GM21381 (cell line): ENCODE data around the gene CD22.

Source experiments
- ATAC-seq: cut with Tn5 transposase; IDR thresholded peaks from one replicate; pipeline ENCODE4 v1.9.1; 2021; ENCODE audit warnings: mild to moderate bottlenecking, moderate library complexity; ENCODE audit not compliant: unreplicated experiment

CD22 gene

GRCh38 chr19:35313587-35313986, 15.4 kb upstream of the CD22 start:
- ATAC-seq: no peak

DNA sequence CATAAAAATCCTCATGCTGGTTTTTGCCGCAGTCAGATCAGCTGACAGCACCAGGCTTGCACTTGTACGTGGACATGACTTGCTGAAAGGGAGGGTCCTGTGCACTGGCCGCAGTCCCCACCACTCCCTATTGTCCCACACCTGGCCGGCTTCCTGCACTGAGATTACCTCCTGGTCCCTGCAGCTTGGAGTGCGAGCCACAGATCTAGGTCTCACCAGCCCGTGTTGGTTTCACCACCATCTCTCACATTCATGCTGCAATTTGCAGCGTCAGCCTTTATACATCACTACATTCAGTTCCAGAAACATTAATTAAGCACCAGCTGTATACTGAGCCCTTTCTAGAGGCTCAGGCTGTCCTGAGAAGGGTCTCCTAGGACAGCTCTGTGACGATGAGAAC, 15.0 kb upstream of the CD22 start:
- ATAC-seq: no peak

GRCh38 chr19:35314858-35315470, 14.0 kb upstream of the CD22 start:
- ATAC-seq: no peak

- ATAC-seq: no peak
These were observed 13.1 kb upstream of the CD22 start for GRCh38 chr19:35315883-35316282.

GRCh38 chr19:35316560-35316959, 12.4 kb upstream of the CD22 start:
- ATAC-seq: no peak

- ATAC-seq: no peak
These were observed 11.4 kb upstream of the CD22 start for GRCh38 chr19:35317464-35318043.

GRCh38 chr19:35318679-35319448, 10.1 kb upstream of the CD22 start:
- no peak for ATAC-seq

DNA sequence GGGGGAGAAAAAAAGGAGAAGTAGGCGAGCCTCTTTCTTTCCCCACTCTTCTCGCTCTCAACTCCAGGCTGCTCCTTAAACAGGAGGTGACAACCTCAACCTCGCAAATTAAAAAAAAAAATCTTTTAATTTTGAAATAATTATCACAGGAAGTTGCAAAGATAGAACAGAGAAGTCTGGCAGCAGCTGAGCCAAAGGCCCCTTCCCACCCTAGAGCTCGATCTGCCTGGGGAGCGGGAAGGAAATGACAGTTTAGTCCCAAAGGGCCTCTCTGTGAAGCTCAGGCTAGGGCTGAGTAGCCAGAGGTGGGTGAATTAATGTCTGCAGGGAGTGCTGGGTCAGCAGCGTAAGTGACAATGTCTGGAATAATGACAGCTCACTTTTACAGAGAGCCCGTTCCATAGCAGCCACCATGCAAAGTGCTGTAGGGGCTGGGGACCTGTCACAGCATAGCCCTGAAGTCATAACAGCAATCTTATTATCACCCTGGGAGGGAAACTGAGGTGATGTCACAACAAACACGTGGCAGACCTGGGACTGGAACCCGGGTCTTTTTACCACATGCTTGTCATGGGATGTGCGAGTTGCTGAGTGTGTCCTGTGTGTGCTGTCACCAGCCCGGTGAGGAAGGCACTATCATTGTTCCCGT, 8.8 kb upstream of the CD22 start:
- no peak for ATAC-seq

DNA sequence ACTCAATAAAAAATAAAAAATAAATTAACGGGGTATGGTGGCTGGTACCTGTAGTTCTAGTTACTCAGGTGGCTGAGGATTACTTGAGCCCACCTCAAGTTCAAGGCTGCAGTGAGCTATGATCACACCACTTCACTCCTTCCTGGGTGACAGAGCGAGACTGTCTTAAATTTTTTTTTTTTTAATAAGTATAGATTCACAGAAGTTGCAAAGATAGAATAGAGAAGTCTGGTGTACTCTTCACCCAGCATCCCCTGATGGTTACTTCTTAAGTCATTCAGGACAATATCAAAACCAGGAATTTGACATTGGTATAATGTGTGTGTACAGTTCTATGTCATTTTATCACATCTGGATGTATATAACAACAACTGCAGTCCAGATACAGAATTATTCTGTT, 7.7 kb upstream of the CD22 start:
- ATAC-seq: no peak

GRCh38 chr19:35322014-35322413, 7.0 kb upstream of the CD22 start:
- ATAC-seq: no peak

DNA sequence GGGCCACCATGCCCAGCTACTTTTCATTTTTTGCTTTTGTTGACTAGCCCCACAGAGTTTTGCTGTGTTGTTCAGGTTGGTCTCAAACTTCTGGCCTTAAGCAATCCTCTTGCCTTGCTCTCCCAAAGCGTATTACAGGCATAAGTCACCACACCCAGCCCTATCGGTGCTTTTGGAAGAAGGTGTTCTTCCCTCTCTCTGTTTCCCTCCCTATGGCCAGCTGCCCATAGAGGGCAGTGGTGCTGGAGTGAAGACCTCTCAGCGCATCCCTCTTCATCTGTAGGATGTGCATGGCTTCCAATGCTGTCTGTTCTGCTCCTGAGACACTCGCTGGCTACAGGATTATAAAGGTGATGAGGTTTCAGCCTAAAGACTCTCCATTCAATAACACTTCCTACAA, 1.3 kb upstream of the CD22 start:
- ATAC-seq: no peak

DNA sequence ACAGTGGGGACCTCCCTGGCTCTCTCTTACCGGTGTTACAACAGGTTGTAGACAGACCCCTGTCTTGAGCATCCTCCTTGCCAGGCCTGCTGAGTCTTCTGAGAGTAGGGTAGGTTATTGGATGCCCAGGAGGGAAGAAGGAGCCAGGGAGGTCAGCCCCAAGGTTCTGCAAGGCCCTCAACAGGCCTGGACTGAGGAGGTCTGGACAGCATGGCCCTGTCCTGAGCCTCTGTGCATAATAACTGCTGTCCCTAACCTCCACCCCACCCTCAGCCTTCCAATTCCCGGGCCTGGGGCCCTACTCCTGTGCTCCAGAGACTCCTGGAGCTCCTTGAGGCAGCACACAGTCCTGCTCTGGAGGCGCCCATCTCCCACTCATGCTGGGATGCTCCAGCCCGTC, 336 bp downstream of the CD22 start:
- ATAC-seq: no peak

DNA sequence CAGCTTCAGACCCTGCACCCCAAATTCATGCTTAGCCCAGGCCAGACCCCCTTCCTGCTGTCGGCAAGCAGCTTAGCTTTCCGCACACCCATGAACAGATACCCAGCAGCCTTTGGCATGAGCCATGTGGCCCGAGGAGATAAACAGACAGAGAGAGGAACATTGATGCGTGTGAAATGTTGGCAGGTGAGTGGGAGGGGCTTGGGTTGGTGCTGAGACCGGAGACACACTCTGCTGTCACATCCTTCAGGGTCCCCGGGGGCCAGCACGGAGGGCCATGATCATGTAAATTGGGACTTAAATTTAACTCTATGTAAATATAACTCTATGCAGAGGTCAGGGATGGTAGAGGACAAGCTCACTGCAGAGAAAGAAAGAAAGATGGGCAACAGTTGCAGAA, 1.5 kb downstream of the CD22 start:
- ATAC-seq: peak; percentile 45

- no peak for ATAC-seq
These were observed 2.7 kb downstream of the CD22 start for GRCh38 chr19:35331551-35332214.

DNA sequence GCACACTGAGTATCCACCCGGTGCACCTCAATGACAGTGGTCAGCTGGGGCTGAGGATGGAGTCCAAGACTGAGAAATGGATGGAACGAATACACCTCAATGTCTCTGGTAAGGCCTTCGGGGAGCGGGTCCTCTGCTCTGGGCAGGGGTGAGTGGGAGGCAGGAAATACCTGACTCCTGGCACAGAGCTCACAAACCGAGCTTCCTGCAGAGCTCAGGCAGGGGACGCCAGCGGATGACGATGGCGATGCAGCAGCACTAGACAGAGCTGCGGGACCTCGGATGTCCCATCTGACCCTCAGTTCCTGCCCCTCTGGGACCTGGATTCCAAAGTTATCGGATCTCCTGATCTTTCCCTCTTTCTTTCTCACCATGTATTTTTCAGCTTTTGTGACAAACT, 3.8 kb downstream of the CD22 start:
- no peak for ATAC-seq

GRCh38 chr19:35334144-35334753, 5.3 kb downstream of the CD22 start:
- ATAC-seq: no peak

GRCh38 chr19:35336166-35336955, 7.4 kb downstream of the CD22 start:
- ATAC-seq: no peak

DNA sequence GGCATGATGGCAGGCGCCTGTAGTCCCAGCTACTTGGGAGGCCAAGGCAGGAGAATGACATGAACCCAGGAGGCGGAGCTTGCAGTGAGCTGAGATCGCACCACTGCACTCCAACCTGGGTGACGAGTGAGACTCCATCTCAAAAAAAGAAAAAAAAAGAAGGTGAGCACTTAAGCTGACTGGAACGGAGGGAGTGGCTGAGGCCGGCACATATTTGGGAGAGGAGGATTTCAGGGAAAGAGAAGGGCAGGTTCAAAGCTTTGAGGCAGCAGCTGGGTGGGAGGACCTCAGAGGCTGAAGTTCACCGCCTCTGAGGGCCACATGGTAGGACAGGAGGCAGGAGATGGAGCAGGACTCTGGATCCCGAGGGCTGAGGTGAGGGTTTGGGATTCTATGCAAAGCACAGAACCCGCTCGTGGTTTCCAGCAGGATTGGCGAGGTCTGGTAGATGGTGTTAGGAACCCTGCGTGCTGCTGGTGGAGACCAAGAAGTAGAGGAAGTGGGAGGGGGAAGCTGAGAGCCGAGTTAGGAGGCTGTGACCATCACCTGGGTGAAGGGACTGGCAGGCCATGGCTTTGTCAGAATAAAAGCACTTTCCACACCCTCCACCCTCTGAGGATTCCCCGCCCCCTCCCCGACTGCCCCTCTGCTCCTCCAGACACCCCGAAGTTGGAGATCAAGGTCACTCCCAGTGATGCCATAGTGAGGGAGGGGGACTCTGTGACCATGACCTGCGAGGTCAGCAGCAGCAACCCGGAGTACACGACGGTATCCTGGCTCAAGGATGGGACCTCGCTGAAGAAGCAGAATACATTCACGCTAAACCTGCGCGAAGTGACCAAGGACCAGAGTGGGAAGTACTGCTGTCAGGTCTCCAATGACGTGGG, 8.4 kb downstream of the CD22 start:
- ATAC-seq: no peak

DNA sequence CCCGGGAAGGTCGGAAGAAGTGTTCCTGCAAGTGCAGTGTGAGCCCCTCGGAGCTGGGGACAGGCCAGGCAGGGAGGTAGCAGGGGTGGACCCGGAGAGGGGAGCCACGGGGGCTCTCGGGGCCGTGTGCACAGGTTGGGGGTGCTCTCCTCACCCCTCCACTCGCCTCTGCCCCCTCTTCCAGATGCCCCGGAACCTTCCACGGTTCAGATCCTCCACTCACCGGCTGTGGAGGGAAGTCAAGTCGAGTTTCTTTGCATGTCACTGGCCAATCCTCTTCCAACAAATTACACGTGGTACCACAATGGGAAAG, 9.0 kb downstream of the CD22 start:
- ATAC-seq: no peak
